Measurements from ENCODE around the gene C4orf50. TPM values are rescaled to one million over a fixed set of nuclear protein-coding genes. Genes with fewer than 3 reads are reported as not detected.
"Not testable (repeated sequence)": the region's sequence is repeated elsewhere in the genome, so short reads cannot be mapped to it uniquely, and the experiment has no call there.

The C4orf50 gene
- total RNA-seq, 2 donors from 2014 or later: not detected

- Histone ChIP-seq H3K27me3 (no peaks in the 10 kb centered on the region), H3K27ac (no peak overlapping the region), H3K4me3 (no peak overlapping the region), H3K36me3 (no peaks in the 10 kb centered on the region), H3K9me3 (no peaks in the 10 kb centered on the region), H3K4me1 (no peaks in the 10 kb centered on the region)
- TF ChIP-seq CTCF (IDR thresholded peaks at IDR 0.05): no peak
- DNase-seq (ENCODE audit: low spot score): no peak
These were observed 24.1 kb downstream of the C4orf50 start for GRCh38 chr4:5993876-5994811.

GRCh38 chr4:5993346-5993745 is 24.9 kb downstream of the C4orf50 start:
- DNase-seq (ENCODE audit: low spot score); H3K27me3 ChIP-seq; H3K36me3 ChIP-seq: not testable (repeated sequence)

GRCh38 chr4:5992828-5993321 is 25.4 kb downstream of the C4orf50 start:
- no peak overlapping the region for H3K4me3 ChIP-seq
- H3K4me1 ChIP-seq: no peaks in the 10 kb centered on the region
- no peaks in the 10 kb centered on the region for H3K27me3 ChIP-seq
- no peak for TF ChIP-seq CTCF (IDR thresholded peaks at IDR 0.05)
- H3K36me3 ChIP-seq: no peaks in the 10 kb centered on the region
- H3K9me3 ChIP-seq: no peaks in the 10 kb centered on the region
- no peak overlapping the region for H3K27ac ChIP-seq
- DNase-seq (ENCODE audit: low spot score): no peak

More at GRCh38 chr4:5993346-5993745, 24.9 kb downstream of the C4orf50 start:
- H3K4me1 ChIP-seq, H3K27ac ChIP-seq, H3K9me3 ChIP-seq, H3K4me3 ChIP-seq: not testable (repeated sequence)

GRCh38 chr4:5992171-5992827 is 25.9 kb downstream of the C4orf50 start:
- H3K27ac ChIP-seq: no peak overlapping the region
- no peaks in the 10 kb centered on the region for H3K4me1 ChIP-seq
- H3K9me3 ChIP-seq: no peaks in the 10 kb centered on the region
- no peak for DNase-seq (ENCODE audit: low spot score)
- TF ChIP-seq CTCF (IDR thresholded peaks at IDR 0.05): no peak
- H3K36me3 ChIP-seq: no peaks in the 10 kb centered on the region
- H3K27me3 ChIP-seq: no peaks in the 10 kb centered on the region
- no peak overlapping the region for H3K4me3 ChIP-seq

- Histone ChIP-seq H3K36me3 (no peaks in the 10 kb centered on the region), H3K27ac (no peak overlapping the region), H3K9me3 (no peaks in the 10 kb centered on the region), H3K27me3 (no peaks in the 10 kb centered on the region), H3K4me3 (no peak overlapping the region), H3K4me1 (no peaks in the 10 kb centered on the region)
- no peak for TF ChIP-seq CTCF (IDR thresholded peaks at IDR 0.05)
- DNase-seq (ENCODE audit: low spot score): no peak
These were observed 26.8 kb downstream of the C4orf50 start for GRCh38 chr4:5991405-5991804.

GRCh38 chr4:5990446-5991160 is 27.6 kb downstream of the C4orf50 start:
- Histone ChIP-seq H3K36me3 (no peaks in the 10 kb centered on the region), H3K27me3 (no peaks in the 10 kb centered on the region), H3K4me3 (no peak overlapping the region), H3K4me1 (no peaks in the 10 kb centered on the region), H3K27ac (no peak overlapping the region), H3K9me3 (no peaks in the 10 kb centered on the region)
- TF ChIP-seq CTCF (IDR thresholded peaks at IDR 0.05): no peak
- DNase-seq (ENCODE audit: low spot score): no peak
